ENCODE data around the gene COPS9. TPM values are rescaled to one million over a fixed set of nuclear protein-coding genes. Genes with fewer than 3 reads are reported as not detected.

COPS9 gene
- total RNA-seq, 1 donor = 73.0 TPM

- DNase-seq (ENCODE audit: low read depth) = no peak
- H3K4me3 ChIP-seq (ENCODE audit: low read depth, low read length) = no peak overlapping the region
- TF ChIP-seq, protein P1, sequence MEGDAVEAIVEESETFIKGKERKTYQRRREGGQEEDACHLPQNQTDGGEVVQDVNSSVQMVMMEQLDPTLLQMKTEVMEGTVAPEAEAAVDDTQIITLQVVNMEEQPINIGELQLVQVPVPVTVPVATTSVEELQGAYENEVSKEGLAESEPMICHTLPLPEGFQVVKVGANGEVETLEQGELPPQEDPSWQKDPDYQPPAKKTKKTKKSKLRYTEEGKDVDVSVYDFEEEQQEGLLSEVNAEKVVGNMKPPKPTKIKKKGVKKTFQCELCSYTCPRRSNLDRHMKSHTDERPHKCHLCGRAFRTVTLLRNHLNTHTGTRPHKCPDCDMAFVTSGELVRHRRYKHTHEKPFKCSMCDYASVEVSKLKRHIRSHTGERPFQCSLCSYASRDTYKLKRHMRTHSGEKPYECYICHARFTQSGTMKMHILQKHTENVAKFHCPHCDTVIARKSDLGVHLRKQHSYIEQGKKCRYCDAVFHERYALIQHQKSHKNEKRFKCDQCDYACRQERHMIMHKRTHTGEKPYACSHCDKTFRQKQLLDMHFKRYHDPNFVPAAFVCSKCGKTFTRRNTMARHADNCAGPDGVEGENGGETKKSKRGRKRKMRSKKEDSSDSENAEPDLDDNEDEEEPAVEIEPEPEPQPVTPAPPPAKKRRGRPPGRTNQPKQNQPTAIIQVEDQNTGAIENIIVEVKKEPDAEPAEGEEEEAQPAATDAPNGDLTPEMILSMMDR (IDR thresholded peaks at IDR 0.05; ENCODE audit: insufficient read depth, low read length) = no peak
Measured at GRCh38 chr2:240162531-240162930, 26.4 kb upstream of the COPS9 start.

DNA sequence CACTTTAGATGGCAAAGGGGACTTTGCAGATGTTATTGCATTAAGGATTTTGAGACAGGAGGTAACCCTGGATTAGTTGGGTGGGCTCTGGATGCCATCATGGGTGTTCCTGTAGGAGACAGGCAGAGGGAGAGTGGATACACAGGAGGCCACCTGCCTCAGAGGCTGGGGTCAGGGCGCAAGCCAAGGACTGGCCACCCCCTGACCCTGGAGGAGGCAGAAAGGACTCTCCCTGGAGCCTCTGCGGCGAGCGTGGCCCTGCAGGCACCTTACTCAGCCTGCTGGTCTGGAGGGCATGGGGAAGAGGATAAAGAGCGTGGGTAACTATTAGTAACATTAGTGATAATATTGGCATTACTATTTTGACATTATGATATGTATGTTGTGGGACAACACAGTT lies 25.9 kb upstream of the COPS9 start:
- TF ChIP-seq, protein P1 (IDR thresholded peaks at IDR 0.05; ENCODE audit: insufficient read depth, low read length) = no peak
- DNase-seq (ENCODE audit: low read depth) = no peak

DNA sequence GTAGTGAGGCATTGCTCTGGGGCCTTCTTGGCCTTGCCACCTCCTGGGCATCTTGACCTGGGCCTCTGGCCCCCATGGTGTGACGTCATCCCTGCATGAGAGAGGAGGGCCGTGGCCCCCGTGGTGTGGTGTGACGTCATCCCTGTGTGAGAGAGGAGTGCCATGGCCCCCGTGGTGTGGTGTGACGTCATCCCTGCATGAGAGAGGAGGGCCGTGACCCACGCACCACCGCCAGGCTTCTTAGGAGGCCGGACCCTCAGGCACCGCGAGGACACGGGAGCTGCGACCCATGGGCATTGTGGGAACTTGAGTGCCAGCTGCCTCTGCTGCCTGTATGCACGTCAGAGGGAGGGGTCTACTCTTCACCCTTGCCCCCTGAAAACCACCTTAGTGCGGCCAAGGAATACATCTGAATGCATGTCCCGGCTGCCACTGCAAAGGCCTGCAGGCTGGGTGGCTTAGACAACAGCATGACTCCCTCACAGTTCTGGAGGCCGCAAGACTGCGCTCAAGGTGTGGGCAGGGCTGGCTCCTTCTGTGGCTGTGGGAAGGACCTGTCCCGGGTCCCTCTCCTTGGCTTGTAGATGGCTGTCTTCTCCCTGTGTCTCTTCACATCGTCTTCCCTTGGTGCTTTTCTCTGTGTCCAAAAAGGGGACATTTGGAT lies 25.1 kb upstream of the COPS9 start:
- TF ChIP-seq, protein P1 (IDR thresholded peaks at IDR 0.05; ENCODE audit: insufficient read depth, low read length) = no peak
- no peak for DNase-seq (ENCODE audit: low read depth)

More for the DNA sequence above, 25.9 kb upstream of the COPS9 start:
- H3K4me3 ChIP-seq (ENCODE audit: low read depth, low read length) = no peak overlapping the region

GRCh38 chr2:240160291-240161086 lies 24.4 kb upstream of the COPS9 start:
- DNase-seq (ENCODE audit: low read depth) = no peak
- TF ChIP-seq, protein P1 (IDR thresholded peaks at IDR 0.05; ENCODE audit: insufficient read depth, low read length) = no peak
- no peak overlapping the region for H3K4me3 ChIP-seq (ENCODE audit: low read depth, low read length)

More for the DNA sequence above, 25.1 kb upstream of the COPS9 start:
- H3K4me3 ChIP-seq (ENCODE audit: low read depth, low read length) = no peak overlapping the region

DNA sequence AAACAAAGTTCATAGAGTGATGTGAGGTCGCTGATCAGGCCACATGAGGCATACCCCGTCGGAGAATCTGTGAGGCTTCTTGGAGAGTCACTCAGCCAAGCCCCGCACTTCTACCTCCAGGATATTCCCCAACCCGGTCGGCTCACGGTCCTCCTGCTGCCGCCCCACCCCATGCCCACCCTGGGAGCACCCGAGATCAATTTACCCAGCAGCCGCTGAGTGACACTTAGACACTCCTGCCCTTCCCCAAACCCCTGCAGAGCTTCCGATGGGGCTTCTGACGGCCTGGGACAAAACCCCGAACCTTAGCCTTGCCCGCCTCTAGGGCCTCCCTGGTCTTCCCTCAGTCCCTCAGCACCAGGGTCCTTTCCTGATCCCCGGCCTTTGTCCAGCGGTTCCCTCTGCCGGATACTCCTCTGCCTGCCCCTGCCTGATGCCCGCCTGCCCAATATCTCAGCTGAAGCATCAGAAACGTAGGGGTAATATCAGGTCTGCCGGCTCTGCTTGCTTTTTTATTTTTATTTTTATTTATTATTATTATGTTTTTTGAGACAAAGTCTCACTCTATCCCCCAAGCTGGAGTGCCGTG lies 23.2 kb upstream of the COPS9 start:
- DNase-seq (ENCODE audit: low read depth) = no peak

GRCh38 chr2:240157147-240157470 lies 21.0 kb upstream of the COPS9 start:
- TF ChIP-seq, protein P1 (IDR thresholded peaks at IDR 0.05; ENCODE audit: insufficient read depth, low read length) = no peak
- no peak for DNase-seq (ENCODE audit: low read depth)

More for the DNA sequence above, 23.2 kb upstream of the COPS9 start:
- TF ChIP-seq, protein P1 (IDR thresholded peaks at IDR 0.05; ENCODE audit: insufficient read depth, low read length) = no peak
- no peak overlapping the region for H3K4me3 ChIP-seq (ENCODE audit: low read depth, low read length)

More at GRCh38 chr2:240157147-240157470, 21.0 kb upstream of the COPS9 start:
- no peak overlapping the region for H3K4me3 ChIP-seq (ENCODE audit: low read depth, low read length)
